Neural crest cell (in vitro differentiated cells): ENCODE data around the gene CENPC. TPM values are rescaled to one million over a fixed set of nuclear protein-coding genes. Genes with fewer than 3 reads are reported as not detected.

Experiments
- DNase-seq: peaks from one replicate; pipeline ENCODE4 v3.0.0; 2021; ENCODE audit warnings: low read depth, mixed read lengths, low spot score
- H3K27ac Mint-ChIP-seq: one replicate; pipeline ENCODE4 v1.8.0; 2021; ENCODE audit warnings: mild to moderate bottlenecking, mixed read lengths; ENCODE audit not compliant: unreplicated experiment
- H3K27me3 Mint-ChIP-seq: 2 replicates; pipeline ENCODE4 v1.8.0; 2021; ENCODE audit warnings: low read depth, mild to moderate bottlenecking, mixed read lengths
- H3K36me3 Mint-ChIP-seq: 2 replicates; pipeline ENCODE4 v1.8.0; 2021; ENCODE audit warnings: low read depth, mild to moderate bottlenecking, mixed read lengths
- H3K4me1 Mint-ChIP-seq: 2 replicates; pipeline ENCODE4 v1.8.0; 2021; ENCODE audit warnings: mixed read lengths
- H3K4me3 Mint-ChIP-seq: one replicate; pipeline ENCODE4 v1.8.0; 2021; ENCODE audit warnings: mild to moderate bottlenecking, mixed read lengths
- H3K9me3 Mint-ChIP-seq: 2 replicates; pipeline ENCODE4 v1.8.0; 2021; ENCODE audit warnings: mixed read lengths
- total RNA-seq: library from RNA; stranded (reverse); gene quantifications from 2 replicates; pipeline ENCODE4 v1.2.1, GENCODE V29; 2021
- TF ChIP-seq, protein P1 (sequence below): fragments of 200-600 bp; sonication (generic); conservative IDR thresholded peaks from 2 replicates; pipeline ENCODE4 v1.5.0; 2021; ENCODE audit warnings: antibody characterized with exemption, mild to moderate bottlenecking

Gene CENPC
- total RNA-seq, 1 donor from 2014 or later, result 25.9 TPM

DNA sequence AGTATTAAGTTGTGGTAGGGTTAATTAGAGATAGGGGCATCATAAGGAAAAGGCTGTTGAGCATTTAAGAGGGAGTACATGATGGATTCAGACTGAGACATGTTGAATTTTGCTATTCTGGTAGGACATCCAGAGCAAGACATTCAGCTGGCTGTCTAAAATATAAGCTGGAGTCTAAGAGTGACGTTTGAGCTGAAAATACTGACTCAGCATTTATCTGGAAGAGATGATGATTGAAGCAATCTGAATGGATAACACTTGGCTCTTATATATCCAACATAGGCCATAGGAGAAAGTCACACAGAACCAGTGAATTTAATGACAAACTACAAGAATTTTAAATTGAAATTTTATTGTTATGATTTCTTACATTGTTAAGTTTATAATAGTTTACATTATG, 114.3 kb downstream of the CENPC start:
- H3K27me3 Mint-ChIP-seq, result no peaks in the 10 kb centered on the region
- H3K36me3 Mint-ChIP-seq, result peaks cover 28% of the 10 kb centered on the region
- H3K9me3 Mint-ChIP-seq, result peaks cover 13% of the 10 kb centered on the region
- no peak overlapping the region for H3K27ac Mint-ChIP-seq
- TF ChIP-seq, protein P1, sequence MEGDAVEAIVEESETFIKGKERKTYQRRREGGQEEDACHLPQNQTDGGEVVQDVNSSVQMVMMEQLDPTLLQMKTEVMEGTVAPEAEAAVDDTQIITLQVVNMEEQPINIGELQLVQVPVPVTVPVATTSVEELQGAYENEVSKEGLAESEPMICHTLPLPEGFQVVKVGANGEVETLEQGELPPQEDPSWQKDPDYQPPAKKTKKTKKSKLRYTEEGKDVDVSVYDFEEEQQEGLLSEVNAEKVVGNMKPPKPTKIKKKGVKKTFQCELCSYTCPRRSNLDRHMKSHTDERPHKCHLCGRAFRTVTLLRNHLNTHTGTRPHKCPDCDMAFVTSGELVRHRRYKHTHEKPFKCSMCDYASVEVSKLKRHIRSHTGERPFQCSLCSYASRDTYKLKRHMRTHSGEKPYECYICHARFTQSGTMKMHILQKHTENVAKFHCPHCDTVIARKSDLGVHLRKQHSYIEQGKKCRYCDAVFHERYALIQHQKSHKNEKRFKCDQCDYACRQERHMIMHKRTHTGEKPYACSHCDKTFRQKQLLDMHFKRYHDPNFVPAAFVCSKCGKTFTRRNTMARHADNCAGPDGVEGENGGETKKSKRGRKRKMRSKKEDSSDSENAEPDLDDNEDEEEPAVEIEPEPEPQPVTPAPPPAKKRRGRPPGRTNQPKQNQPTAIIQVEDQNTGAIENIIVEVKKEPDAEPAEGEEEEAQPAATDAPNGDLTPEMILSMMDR, result no peak
- no peak for DNase-seq
- H3K4me1 Mint-ChIP-seq, result peaks cover 12% of the 10 kb centered on the region
- H3K4me3 Mint-ChIP-seq, result no peak overlapping the region

DNA sequence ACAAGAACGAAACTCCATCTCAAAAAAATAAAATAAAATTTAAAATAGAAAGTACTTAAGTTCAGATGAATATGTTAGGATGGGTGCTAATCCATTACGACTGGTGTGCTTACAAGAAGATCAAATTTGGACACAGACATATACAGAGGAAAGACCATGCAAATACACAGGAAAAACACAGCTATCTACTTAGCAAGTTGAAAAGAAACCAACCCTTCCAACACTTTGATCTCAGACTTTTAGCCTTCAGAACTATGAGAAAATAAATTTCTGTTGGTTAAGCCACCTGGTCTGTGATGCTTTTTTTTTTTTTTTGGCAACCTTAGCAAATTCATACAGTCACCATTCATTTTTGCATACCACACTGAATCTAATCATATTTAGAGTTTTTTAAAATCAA, 116.5 kb downstream of the CENPC start:
- Mint-ChIP-seq H3K27ac (no peak overlapping the region), H3K27me3 (no peaks in the 10 kb centered on the region), H3K4me1 (no peaks in the 10 kb centered on the region), H3K9me3 (peaks cover 12% of the 10 kb centered on the region), H3K36me3 (peaks cover 17% of the 10 kb centered on the region), H3K4me3 (no peak overlapping the region)
- TF ChIP-seq, protein P1, result no peak
- DNase-seq, result no peak

Other genes with a start within 250 kb of the CENPC start
- not detected in 2 replicates for gene STAP1, start 13.2 kb upstream of the CENPC start, total RNA-seq
- 72.9 and 78.1 TPM in 2 replicates for gene UBA6, start 155.7 kb upstream of the CENPC start, total RNA-seq
- not detected in 2 replicates for gene GNRHR, start 208.9 kb upstream of the CENPC start, total RNA-seq